HuH-7 (cell line): Measurements from ENCODE around the gene STK39.
"Not testable (repeated sequence)": the region's sequence is repeated elsewhere in the genome, so short reads cannot be mapped to it uniquely, and the experiment has no call there.

Experiments used
- DNase-seq: peaks from one replicate; pipeline ENCODE4 v3.0.0; 2011; ENCODE audit warnings: low spot score

Gene STK39

GRCh38 chr2:168044176-168044575 is 203.2 kb downstream of the STK39 start:
- no peak for DNase-seq

- DNase-seq: not testable (repeated sequence)
These were observed 205.1 kb downstream of the STK39 start for GRCh38 chr2:168042127-168042824.

GRCh38 chr2:168039881-168040280 is 207.5 kb downstream of the STK39 start:
- DNase-seq: no peak

GRCh38 chr2:168037778-168038177 is 209.6 kb downstream of the STK39 start:
- DNase-seq: no peak

GRCh38 chr2:168035458-168035857 is 211.9 kb downstream of the STK39 start:
- no peak for DNase-seq

- DNase-seq: no peak
These were observed 212.8 kb downstream of the STK39 start for GRCh38 chr2:168034616-168035015.

GRCh38 chr2:168033966-168034365 is 213.4 kb downstream of the STK39 start:
- no peak for DNase-seq

- DNase-seq: no peak
These were observed 215.3 kb downstream of the STK39 start for GRCh38 chr2:168032091-168032490.

- no peak for DNase-seq
These were observed 216.4 kb downstream of the STK39 start for GRCh38 chr2:168030862-168031624.

GRCh38 chr2:168029071-168029470 is 218.3 kb downstream of the STK39 start:
- no peak for DNase-seq

- DNase-seq: no peak
These were observed 219.0 kb downstream of the STK39 start for GRCh38 chr2:168028362-168028761.

GRCh38 chr2:168025487-168026202 is 221.8 kb downstream of the STK39 start:
- no peak for DNase-seq

GRCh38 chr2:168024459-168024858 is 222.9 kb downstream of the STK39 start:
- no peak for DNase-seq

GRCh38 chr2:168021800-168022587 is 225.4 kb downstream of the STK39 start:
- DNase-seq: no peak

- no peak for DNase-seq
These were observed 232.0 kb downstream of the STK39 start for GRCh38 chr2:168015274-168015953.

- DNase-seq: no peak
These were observed 237.5 kb downstream of the STK39 start for GRCh38 chr2:168009900-168010299.

- no peak for DNase-seq
These were observed 238.7 kb downstream of the STK39 start for GRCh38 chr2:168008646-168009195.

- no peak for DNase-seq
These were observed 240.9 kb downstream of the STK39 start for GRCh38 chr2:168006498-168006897.

- no peak for DNase-seq
These were observed 241.8 kb downstream of the STK39 start for GRCh38 chr2:168005586-168005985.

GRCh38 chr2:168003876-168004275 is 243.5 kb downstream of the STK39 start:
- DNase-seq: no peak

GRCh38 chr2:168002021-168002553 is 245.3 kb downstream of the STK39 start:
- no peak for DNase-seq
